NT2/D1 (cell line): ENCODE measurements around the gene HSP90AB1.

Experiments
- DNase-seq: peaks from one replicate; pipeline ENCODE4 v3.0.0-alpha.2; 2011; ENCODE audit warnings: low read depth, low spot score
- H3K27me3 ChIP-seq: 2 replicates; pipeline ENCODE4 v1.6.0; 2011; ENCODE audit warnings: mild to moderate bottlenecking; ENCODE audit not compliant: insufficient read length, insufficient read depth
- H3K36me3 ChIP-seq: 2 replicates; pipeline ENCODE4 v1.6.1; 2011; ENCODE audit warnings: mild to moderate bottlenecking, low read length, mixed read lengths; ENCODE audit not compliant: insufficient read depth, insufficient read length
- H3K4me1 ChIP-seq: 2 replicates; pipeline ENCODE4 v1.5.1; 2011; ENCODE audit not compliant: insufficient read depth, insufficient read length
- H3K4me3 ChIP-seq: 2 replicates; pipeline ENCODE4 v1.5.1; 2011; ENCODE audit warnings: low read depth; ENCODE audit not compliant: insufficient read length
- H3K9ac ChIP-seq: 2 replicates; pipeline ENCODE4 v1.6.0; 2011; ENCODE audit warnings: low read depth; ENCODE audit not compliant: insufficient read length
- H3K9me3 ChIP-seq: 2 replicates; pipeline ENCODE4 v1.5.1; 2011; ENCODE audit warnings: mild to moderate bottlenecking, low read length; ENCODE audit not compliant: insufficient read depth
- SUZ12 ChIP-seq: IDR thresholded peaks from 2 replicates; pipeline ENCODE4 v1.6.1; 2011; ENCODE audit not compliant: insufficient read length, insufficient read depth; ENCODE audit errors: extremely low read depth
- YY1 ChIP-seq: IDR thresholded peaks from 2 replicates; pipeline ENCODE4 v1.6.1; 2011; ENCODE audit not compliant: insufficient read length, insufficient read depth
- ZNF274 ChIP-seq: IDR thresholded peaks from 2 replicates; pipeline ENCODE4 v1.6.1; 2011; ENCODE audit warnings: mild to moderate bottlenecking, low read depth, low read length

HSP90AB1 gene

DNA sequence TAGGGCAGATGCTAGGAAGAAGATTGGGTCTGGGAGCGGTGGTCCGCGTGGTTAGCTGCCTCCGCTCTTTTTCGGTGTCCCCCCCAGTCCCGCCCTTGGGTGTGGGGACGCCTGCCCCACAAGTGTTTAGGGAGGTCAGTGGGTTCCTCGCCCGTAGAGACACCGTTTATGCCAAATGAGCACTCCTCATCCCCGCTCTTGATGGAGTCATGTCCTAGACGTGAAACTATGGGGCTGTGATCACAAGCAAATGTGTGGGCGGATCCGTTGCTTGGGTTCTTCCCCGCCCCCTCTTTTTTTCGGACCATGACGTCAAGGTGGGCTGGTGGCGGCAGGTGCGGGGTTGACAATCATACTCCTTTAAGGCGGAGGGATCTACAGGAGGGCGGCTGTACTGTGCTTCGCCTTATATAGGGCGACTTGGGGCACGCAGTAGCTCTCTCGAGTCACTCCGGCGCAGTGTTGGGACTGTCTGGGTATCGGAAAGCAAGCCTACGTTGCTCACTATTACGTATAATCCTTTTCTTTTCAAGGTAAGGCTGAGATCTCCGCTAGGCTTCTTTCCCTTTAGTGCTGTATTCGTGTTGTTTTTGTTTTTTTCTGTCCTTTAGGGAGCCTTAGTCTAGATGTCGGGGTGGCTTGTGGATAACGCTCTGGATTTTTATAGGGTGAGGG is at the start of gene HSP90AB1:
TSS of gene HSP90AB1 (plus strand) at position 439 of the 675 bp plus-strand sequence. CDS start 1,529 bp downstream, outside the sequence.
- H3K27me3 ChIP-seq, result no peaks in the 10 kb centered on the region
- no peak for TF ChIP-seq YY1
- TF ChIP-seq ZNF274, result no peak
- no peak for TF ChIP-seq SUZ12
- peak within 1 kb of the TSS; percentile 72 for H3K4me3 ChIP-seq
- peak within 1 kb of the TSS; percentile 87 for H3K9ac ChIP-seq
- DNase-seq, result peak; percentile 92
- H3K36me3 ChIP-seq, result peaks cover 45% of the 10 kb centered on the region
- no peaks in the 10 kb centered on the region for H3K9me3 ChIP-seq
- H3K4me1 ChIP-seq, result peaks cover 3% of the 10 kb centered on the region

- Histone ChIP-seq H3K4me1 (peaks cover 17% of the 10 kb centered on the region), H3K9ac (no peak overlapping the region), H3K36me3 (no peaks in the 10 kb centered on the region), H3K4me3 (no peak overlapping the region), H3K27me3 (no peaks in the 10 kb centered on the region), H3K9me3 (no peaks in the 10 kb centered on the region)
- TF ChIP-seq ZNF274 (no peak), YY1 (no peak), SUZ12 (no peak)
- no peak for DNase-seq
These were observed 48.2 kb upstream of the HSP90AB1 start for GRCh38 chr6:44198684-44199083.

- DNase-seq, result no peak
- H3K36me3 ChIP-seq, result no peaks in the 10 kb centered on the region
- H3K9me3 ChIP-seq, result no peaks in the 10 kb centered on the region
- H3K4me3 ChIP-seq, result no peak overlapping the region
- peaks cover 17% of the 10 kb centered on the region for H3K4me1 ChIP-seq
- no peak for TF ChIP-seq ZNF274
- TF ChIP-seq SUZ12, result no peak
- no peak for TF ChIP-seq YY1
- no peaks in the 10 kb centered on the region for H3K27me3 ChIP-seq
- H3K9ac ChIP-seq, result no peak overlapping the region
These were observed 47.0 kb upstream of the HSP90AB1 start for GRCh38 chr6:44199883-44200282.

DNA sequence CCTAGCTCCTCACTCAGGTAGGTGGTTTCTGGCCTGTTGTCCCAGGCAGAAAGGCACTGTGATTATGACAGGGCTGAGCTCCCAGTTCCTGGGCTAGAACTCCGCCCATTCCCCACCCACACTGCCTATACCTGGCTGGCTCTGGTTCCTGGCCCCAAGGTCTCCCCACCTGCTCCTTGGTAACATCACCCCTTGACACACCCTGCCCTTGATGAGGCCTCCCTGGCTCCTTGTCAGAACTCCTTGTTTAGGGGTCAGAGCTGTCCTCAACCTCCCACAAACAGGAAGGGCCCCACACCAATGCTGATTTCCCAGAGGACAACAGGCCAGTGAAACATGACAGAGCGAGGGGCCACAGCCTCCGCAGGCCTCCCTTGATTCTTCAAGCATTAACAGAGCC is 45.7 kb upstream of the HSP90AB1 start:
- Histone ChIP-seq H3K9me3 (no peaks in the 10 kb centered on the region), H3K4me1 (peaks cover 17% of the 10 kb centered on the region), H3K4me3 (no peak overlapping the region), H3K36me3 (no peaks in the 10 kb centered on the region), H3K9ac (no peak overlapping the region), H3K27me3 (no peaks in the 10 kb centered on the region)
- TF ChIP-seq ZNF274, result no peak
- TF ChIP-seq SUZ12, result no peak
- TF ChIP-seq YY1, result no peak
- DNase-seq, result no peak

- TF ChIP-seq ZNF274 (no peak), YY1 (no peak), SUZ12 (no peak)
- no peaks in the 10 kb centered on the region for H3K36me3 ChIP-seq
- H3K9ac ChIP-seq, result peak overlapping the region; percentile 61
- no peaks in the 10 kb centered on the region for H3K9me3 ChIP-seq
- peaks cover 17% of the 10 kb centered on the region for H3K4me1 ChIP-seq
- H3K4me3 ChIP-seq, result no peak overlapping the region
- H3K27me3 ChIP-seq, result no peaks in the 10 kb centered on the region
- DNase-seq, result no peak
These were observed 45.1 kb upstream of the HSP90AB1 start for GRCh38 chr6:44201638-44202303.

DNA sequence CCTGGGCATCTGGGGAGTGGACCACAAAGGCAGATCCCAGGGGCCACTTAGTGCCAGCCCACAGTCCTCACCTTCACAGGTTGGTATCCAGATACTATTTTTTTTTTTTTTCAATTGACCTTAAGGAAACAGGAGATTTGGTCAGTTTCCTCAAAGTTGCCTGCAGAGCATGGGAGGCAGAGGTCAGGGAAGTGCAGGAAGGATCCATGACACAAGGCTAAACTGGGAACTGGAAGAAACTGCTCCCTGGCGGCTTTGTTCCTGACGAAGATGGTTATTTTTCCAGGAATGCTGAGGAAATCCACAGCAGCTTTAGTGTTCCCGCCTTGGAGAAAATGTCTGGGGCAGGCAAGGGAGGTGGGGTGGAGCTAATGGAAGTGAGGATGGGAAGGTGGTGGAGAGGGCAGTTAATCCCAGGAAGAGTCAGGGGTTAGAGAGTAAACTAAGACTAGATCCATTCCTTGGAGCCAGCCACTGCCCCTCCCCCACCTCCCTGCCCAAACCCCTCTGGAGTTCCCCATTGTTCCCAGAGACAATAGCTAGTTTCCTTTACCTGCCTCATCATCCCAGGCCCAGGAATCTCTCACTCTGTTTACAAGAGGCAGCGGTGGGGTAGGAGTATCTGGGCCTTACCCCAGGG is 44.4 kb upstream of the HSP90AB1 start:
- TF ChIP-seq YY1 (no peak), SUZ12 (no peak), ZNF274 (no peak)
- peak overlapping the region; percentile 65 for H3K9ac ChIP-seq
- peaks cover 17% of the 10 kb centered on the region for H3K4me1 ChIP-seq
- no peaks in the 10 kb centered on the region for H3K9me3 ChIP-seq
- no peaks in the 10 kb centered on the region for H3K27me3 ChIP-seq
- no peaks in the 10 kb centered on the region for H3K36me3 ChIP-seq
- H3K4me3 ChIP-seq, result peak overlapping the region; percentile 9
- DNase-seq, result peak; percentile 70

DNA sequence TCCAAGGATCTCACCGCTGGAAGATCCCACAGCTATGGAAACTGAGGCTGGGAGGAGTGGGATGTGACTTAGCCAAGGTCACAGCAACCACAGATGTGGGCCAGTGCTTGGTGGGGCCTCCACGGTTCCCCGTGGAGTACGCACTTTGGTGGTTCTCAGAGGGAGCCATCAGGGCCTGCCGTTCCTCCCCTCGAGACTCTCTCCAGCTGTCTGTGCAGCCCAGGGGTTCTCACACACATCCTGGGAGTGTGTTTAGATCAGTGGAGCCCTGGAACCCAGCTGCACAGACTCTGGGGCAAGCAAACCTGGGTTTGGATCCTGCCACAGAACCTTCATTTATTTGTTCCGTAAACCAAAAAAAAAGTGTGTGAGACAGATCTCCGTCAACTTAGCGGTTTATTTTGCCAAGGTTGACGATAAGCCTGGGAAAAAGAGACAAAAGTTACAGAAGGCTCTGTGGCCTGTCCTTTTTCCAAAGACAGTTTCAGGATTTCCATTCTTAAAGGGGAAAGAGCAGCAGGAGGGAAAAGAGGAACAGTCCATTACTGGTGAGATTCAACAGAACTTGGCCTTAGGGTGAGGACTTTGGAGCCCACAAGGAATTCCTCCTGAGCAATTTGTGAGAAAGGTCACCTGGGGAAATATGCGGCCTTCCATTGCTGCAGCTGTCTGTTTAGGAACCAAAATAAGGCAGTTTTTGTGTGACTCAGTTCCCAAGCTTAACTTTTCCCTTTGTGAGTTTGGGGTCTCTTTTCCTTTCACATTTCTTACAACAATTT is 43.7 kb upstream of the HSP90AB1 start:
- H3K9ac ChIP-seq, result peak overlapping the region; percentile 65

More for the DNA sequence above, 43.7 kb upstream of the HSP90AB1 start:
- no peaks in the 10 kb centered on the region for H3K27me3 ChIP-seq
- H3K4me3 ChIP-seq, result peak overlapping the region; percentile 9
- TF ChIP-seq ZNF274 (no peak), YY1 (no peak), SUZ12 (no peak)
- no peaks in the 10 kb centered on the region for H3K36me3 ChIP-seq
- H3K4me1 ChIP-seq, result peaks cover 17% of the 10 kb centered on the region
- H3K9me3 ChIP-seq, result no peaks in the 10 kb centered on the region
- no peak for DNase-seq
